Endothelial cell of umbilical vein (primary cell): ENCODE measurements around the gene SAMD5. TPM values are rescaled to one million over a fixed set of nuclear protein-coding genes. Genes with fewer than 3 reads are reported as not detected.

Source experiments
- BruUV-seq: library from RNA; stranded (reverse); fragments of 400-500 nt; replicated peaks from 2 replicates; lab custom pipeline; 2021; lab: Mats Ljungman, UMichigan
- CTCF ChIA-PET: fragments of 300-600, 350-600 bp; sonication (Branson Sonifier 250); formaldehyde crosslinking; loops from one replicate; lab custom pipeline; 2021; ENCODE audit warnings: antibody characterized with exemption, inconsistent platforms; lab: Charles Lee
- POLR2A ChIA-PET: fragments of 300-600, 350-600 bp; sonication (Branson Sonifier 250); formaldehyde crosslinking; loops from one replicate; lab custom pipeline; 2021; ENCODE audit warnings: antibody characterized with exemption, inconsistent platforms; lab: Charles Lee
- DNase-seq: peaks from one replicate; pipeline ENCODE4 v3.0.0-alpha.2; 2011; ENCODE audit warnings: low read depth, low spot score
- FAIRE-seq: peaks from 2 replicates; lab custom pipeline; 2011; peaks lifted over from hg19 to GRCh38; lab: Jason Lieb, UNC
- H2AFZ ChIP-seq: 2 replicates; pipeline ENCODE4 v1.6.0; 2012; ENCODE audit warnings: low read depth, low read length, control low read depth, inconsistent platforms
- H3K27ac ChIP-seq: 2 replicates; pipeline ENCODE4 v1.5.1; 2011; ENCODE audit warnings: low read depth, mild to moderate bottlenecking, control low read depth, low read length, moderate library complexity; ENCODE audit not compliant: insufficient read depth
- H3K27me3 ChIP-seq, 2 experiments: 2 replicates each; pipeline versions ENCODE4 v1.6.0 to v1.6.1; 2011; ENCODE audit warnings: low read length in 2 of 2, mixed read lengths in 1 of 2; ENCODE audit not compliant: control insufficient read depth in 2 of 2, insufficient read depth in 2 of 2
- H3K36me3 ChIP-seq, 2 experiments: 2 replicates in 1 of 2; 3 replicates in 1 of 2; pipeline ENCODE4 v1.5.1; 2011; ENCODE audit warnings: low read length in 2 of 2, mild to moderate bottlenecking in 1 of 2, moderate library complexity in 1 of 2; ENCODE audit not compliant: control insufficient read depth in 2 of 2, insufficient read depth in 2 of 2; ENCODE audit errors: extremely low read depth in 1 of 2
- H3K4me1 ChIP-seq: 3 replicates; pipeline ENCODE4 v1.5.1; 2011; ENCODE audit warnings: mild to moderate bottlenecking, low read length; ENCODE audit not compliant: control insufficient read depth, insufficient read depth; ENCODE audit errors: extremely low read depth
- H3K4me2 ChIP-seq: 2 replicates; pipeline ENCODE4 v1.6.1; 2011; ENCODE audit warnings: low read length, control low read depth, mixed read lengths; ENCODE audit not compliant: insufficient read depth
- H3K4me3 ChIP-seq, 3 experiments: fragments of 200-600 bp in 1 of 3; sonication (generic), shearing (Covaris generic) in 1 of 3; replicated peaks in 1 of 3; 2 replicates each; pipeline ENCODE4 v1.5.1; 2011 to 2016; ENCODE audit warnings: control low read depth in 3 of 3, low read length in 3 of 3, mild to moderate bottlenecking in 2 of 3, inconsistent platforms in 1 of 3, low read depth in 1 of 3, moderate library complexity in 1 of 3; ENCODE audit not compliant: insufficient read depth in 1 of 3
- H3K79me2 ChIP-seq: 2 replicates; pipeline ENCODE4 v1.6.0; 2012; ENCODE audit warnings: low read length, inconsistent platforms; ENCODE audit not compliant: control insufficient read depth, insufficient read depth
- H3K9ac ChIP-seq: replicated peaks from 2 replicates; pipeline ENCODE3; 2011; ENCODE audit warnings: low read length, control low read depth; ENCODE audit not compliant: insufficient read depth; ENCODE audit errors: extremely low read depth
- H3K9me1 ChIP-seq: replicated peaks from 3 replicates; pipeline ENCODE4 v1.6.0; 2011; ENCODE audit warnings: mild to moderate bottlenecking, low read length; ENCODE audit not compliant: control insufficient read depth, insufficient read depth; ENCODE audit errors: extremely low read depth
- H3K9me3 ChIP-seq: replicated peaks from 2 replicates; pipeline ENCODE4 v1.5.1; 2012; ENCODE audit warnings: low read length, inconsistent platforms; ENCODE audit not compliant: control insufficient read depth, insufficient read depth
- H4K20me1 ChIP-seq: replicated peaks from 2 replicates; pipeline ENCODE3; 2011; ENCODE audit warnings: mild to moderate bottlenecking, low read length; ENCODE audit not compliant: control insufficient read depth, insufficient read depth; ENCODE audit errors: extremely low read depth
- EZH2 ChIP-seq: IDR thresholded peaks from 2 replicates; pipeline ENCODE4 v1.6.1; 2012; ENCODE audit warnings: borderline replicate concordance, low read depth, mild to moderate bottlenecking, moderate library complexity, low read length, inconsistent platforms; ENCODE audit not compliant: severe bottlenecking
- FOS ChIP-seq: IDR thresholded peaks from 2 replicates; pipeline ENCODE4 v1.6.1; 2011; ENCODE audit warnings: mild to moderate bottlenecking, low read length, moderate library complexity, borderline replicate concordance; ENCODE audit not compliant: insufficient read depth
- GATA2 ChIP-seq: IDR thresholded peaks from 2 replicates; pipeline ENCODE4 v1.7.0; 2011; ENCODE audit warnings: low read depth, mild to moderate bottlenecking, moderate library complexity, mixed read lengths, low read length; ENCODE audit not compliant: insufficient read length, insufficient read depth
- JUN ChIP-seq: IDR thresholded peaks from 2 replicates; pipeline ENCODE4 v1.6.1; 2011; ENCODE audit warnings: borderline replicate concordance, low read depth; ENCODE audit not compliant: insufficient read length, insufficient read depth
- MYC ChIP-seq: IDR thresholded peaks from one replicate; pipeline ENCODE4 v1.6.1; 2011; ENCODE audit warnings: mild to moderate bottlenecking, low read depth, low read length
- POLR2A ChIP-seq: IDR thresholded peaks from 2 replicates; pipeline ENCODE4 v1.6.1; 2012; ENCODE audit warnings: low read depth, mild to moderate bottlenecking, control low read depth, low read length
- POLR2AphosphoS5 ChIP-seq: IDR thresholded peaks from 2 replicates; pipeline ENCODE4 v1.6.1; 2012; ENCODE audit warnings: low read depth, mild to moderate bottlenecking, control low read depth, low read length, moderate library complexity; ENCODE audit not compliant: insufficient read depth
- dilution Hi-C: fragments of 300-500 bp; cut with MboI; formaldehyde crosslinking; loops from one replicate; pipeline ENCODE4 v1.15.0; 2019; ENCODE audit warnings: low sequenced_read_pairs; ENCODE audit not compliant: extremely low pct_ligation_motif_present
- intact Hi-C: fragments of 100-400 bp; cut with micrococcal nuclease; formaldehyde crosslinking; loops from one replicate; pipeline ENCODE4 v1.10.0; 2022
- polyA plus RNA-seq, 4 experiments: library from polyadenylated mRNA; depleted of rRNA in 3 of 4; stranded (reverse) in 3 of 4; unstranded in 1 of 4; fragments of >200 nt; gene quantifications; 2 replicates each; pipeline versions ENCODE4 v1.2.1 to v1.2.3, GENCODE V29; 2011 to 2012; ENCODE audit warnings: missing spikeins in 1 of 4
- total RNA-seq: library from RNA; stranded (reverse); gene quantifications from 2 replicates; pipeline ENCODE4 v1.2.3, GENCODE V29; 2021
- TF ChIP-seq, protein P1 (sequence below), 2 donors: IDR thresholded peaks; 1 replicate in 1 of 2; 2 replicates in 1 of 2; pipeline ENCODE4 v1.5.1; 2011; ENCODE audit warnings: low read length in 2 of 2, mild to moderate bottlenecking in 2 of 2, moderate library complexity in 2 of 2, control low read depth in 1 of 2, inconsistent platforms in 1 of 2, low read depth in 1 of 2; ENCODE audit not compliant: insufficient read depth in 1 of 2; ENCODE audit errors: extremely low read depth in 1 of 2
- TF ChIP-seq, protein P2 (sequence below): IDR thresholded peaks from 2 replicates; pipeline ENCODE4 v1.6.1; 2011; ENCODE audit not compliant: insufficient read depth, insufficient read length

SAMD5 gene
- total and polyA plus RNA-seq, 2 donors (not counting 3 experiments of a cell fraction or from before 2014, with no cell fraction given), result 0.75 to 6.9 TPM

DNA sequence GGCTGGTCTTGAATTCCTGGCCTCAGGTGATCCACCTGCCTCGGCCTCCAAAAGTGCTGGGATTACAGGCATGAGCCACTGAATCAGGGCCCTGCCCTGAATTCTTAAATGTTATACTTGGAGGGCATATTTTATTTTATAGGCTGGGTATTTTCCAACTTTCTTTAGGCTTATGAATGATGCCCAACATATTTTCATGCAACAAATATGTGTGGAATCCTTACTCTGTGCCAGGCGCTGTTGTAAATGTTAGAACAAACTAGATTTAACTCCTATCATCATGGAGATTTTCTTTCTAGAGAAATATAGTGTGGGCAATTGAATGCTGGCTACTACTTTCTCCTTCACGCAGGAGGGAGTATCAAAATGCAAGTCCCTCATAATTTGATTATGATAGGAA, 71.2 kb downstream of the SAMD5 start:
- Histone ChIP-seq H3K36me3 (no peaks in the 10 kb centered on the region), H4K20me1 (no peaks in the 10 kb centered on the region), H3K4me1 (no peaks in the 10 kb centered on the region), H3K27ac (no peak overlapping the region), H3K4me3 (no peak overlapping the region), H3K9ac (no peak overlapping the region), H3K9me1 (no peaks in the 10 kb centered on the region), H3K9me3 (no peaks in the 10 kb centered on the region), H3K27me3 (no peaks in the 10 kb centered on the region), H3K4me2 (no peak overlapping the region), H3K79me2 (no peaks in the 10 kb centered on the region), H2AFZ (no peak overlapping the region)
- DNase-seq (no peak), FAIRE-seq (no peak)
- POLR2A ChIA-PET, result no interaction called here
- BruUV-seq, result no TSS peak
- dilution Hi-C loops, result no loop called here
- TF ChIP-seq FOS, result no peak
- TF ChIP-seq, protein P1, sequence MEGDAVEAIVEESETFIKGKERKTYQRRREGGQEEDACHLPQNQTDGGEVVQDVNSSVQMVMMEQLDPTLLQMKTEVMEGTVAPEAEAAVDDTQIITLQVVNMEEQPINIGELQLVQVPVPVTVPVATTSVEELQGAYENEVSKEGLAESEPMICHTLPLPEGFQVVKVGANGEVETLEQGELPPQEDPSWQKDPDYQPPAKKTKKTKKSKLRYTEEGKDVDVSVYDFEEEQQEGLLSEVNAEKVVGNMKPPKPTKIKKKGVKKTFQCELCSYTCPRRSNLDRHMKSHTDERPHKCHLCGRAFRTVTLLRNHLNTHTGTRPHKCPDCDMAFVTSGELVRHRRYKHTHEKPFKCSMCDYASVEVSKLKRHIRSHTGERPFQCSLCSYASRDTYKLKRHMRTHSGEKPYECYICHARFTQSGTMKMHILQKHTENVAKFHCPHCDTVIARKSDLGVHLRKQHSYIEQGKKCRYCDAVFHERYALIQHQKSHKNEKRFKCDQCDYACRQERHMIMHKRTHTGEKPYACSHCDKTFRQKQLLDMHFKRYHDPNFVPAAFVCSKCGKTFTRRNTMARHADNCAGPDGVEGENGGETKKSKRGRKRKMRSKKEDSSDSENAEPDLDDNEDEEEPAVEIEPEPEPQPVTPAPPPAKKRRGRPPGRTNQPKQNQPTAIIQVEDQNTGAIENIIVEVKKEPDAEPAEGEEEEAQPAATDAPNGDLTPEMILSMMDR (IDR thresholded peaks at IDR 0.05; ENCODE audit: extremely low read depth in 1 of 2, insufficient read depth in 1 of 2, low read depth in 1 of 2, low read length in 2 of 2), result no peak
- TF ChIP-seq, protein P2, sequence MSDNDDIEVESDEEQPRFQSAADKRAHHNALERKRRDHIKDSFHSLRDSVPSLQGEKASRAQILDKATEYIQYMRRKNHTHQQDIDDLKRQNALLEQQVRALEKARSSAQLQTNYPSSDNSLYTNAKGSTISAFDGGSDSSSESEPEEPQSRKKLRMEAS, result no peak
- TF ChIP-seq POLR2AphosphoS5, result no peak
- TF ChIP-seq MYC, result no peak
- no peak for TF ChIP-seq JUN
- TF ChIP-seq GATA2, result no peak
- TF ChIP-seq POLR2A, result no peak
- no peak for TF ChIP-seq EZH2
- CTCF ChIA-PET, result no interaction called here
- intact Hi-C loops, result no loop called here
